COLO668 (cell line): Measurements from ENCODE around the gene SOCS3.
"Not testable (repeated sequence)": the region's sequence is repeated elsewhere in the genome, so short reads cannot be mapped to it uniquely, and the experiment has no call there.

ENCODE experiments used
- DNase-seq: peaks from one replicate; lab custom pipeline; 2025; ENCODE audit not compliant: unreplicated experiment; lab: John Stamatoyannopoulos, UW

Gene SOCS3

GRCh38 chr17:78313735-78314648 lies 45.9 kb downstream of the SOCS3 start:
- peak; percentile 89 for DNase-seq

- not testable (repeated sequence) for DNase-seq
Observed at GRCh38 chr17:78309659-78310255, 50.1 kb downstream of the SOCS3 start.

GRCh38 chr17:78307887-78308638 lies 51.8 kb downstream of the SOCS3 start:
- no peak for DNase-seq

GRCh38 chr17:78306913-78307312 lies 53.0 kb downstream of the SOCS3 start:
- no peak for DNase-seq
